Keratinocyte (primary cell): Measurements from ENCODE around the gene SMNDC1. TPM values are rescaled to one million over a fixed set of nuclear protein-coding genes. Genes with fewer than 3 reads are reported as not detected.

Experiments
- DNase-seq: peaks from one replicate; pipeline ENCODE4 v3.0.0-alpha.2; 2011; ENCODE audit warnings: low read depth, missing footprints, low spot score
- FAIRE-seq: peaks from 2 replicates; lab custom pipeline; 2011; peaks lifted over from hg19 to GRCh38; lab: Jason Lieb, UNC
- H2AFZ ChIP-seq: 2 replicates; pipeline ENCODE4 v1.6.0; 2012; ENCODE audit warnings: low read length, control low read depth, inconsistent platforms; ENCODE audit not compliant: control insufficient read depth
- H3K27ac ChIP-seq: 2 replicates; pipeline ENCODE4 v1.5.1; 2011; ENCODE audit warnings: low read length; ENCODE audit not compliant: control insufficient read depth, insufficient read depth
- H3K27me3 ChIP-seq: 3 replicates; pipeline ENCODE4 v1.6.0; 2011; ENCODE audit warnings: low read length; ENCODE audit not compliant: control insufficient read depth, insufficient read depth; ENCODE audit errors: extremely low read depth
- H3K36me3 ChIP-seq, 2 experiments: 2 replicates in 1 of 2; 3 replicates in 1 of 2; pipeline ENCODE4 v1.5.1; 2011; ENCODE audit warnings: low read length in 2 of 2, mild to moderate bottlenecking in 1 of 2; ENCODE audit not compliant: control insufficient read depth in 2 of 2, insufficient read depth in 2 of 2; ENCODE audit errors: extremely low read depth in 1 of 2
- H3K4me1 ChIP-seq: 3 replicates; pipeline ENCODE4 v1.5.1; 2011; ENCODE audit warnings: low read length; ENCODE audit not compliant: control insufficient read depth, insufficient read depth; ENCODE audit errors: extremely low read depth
- H3K4me2 ChIP-seq: 3 replicates; pipeline ENCODE4 v1.6.0; 2011; ENCODE audit warnings: low read depth, low read length; ENCODE audit not compliant: control insufficient read depth, insufficient read depth; ENCODE audit errors: extremely low read depth
- H3K4me3 ChIP-seq, 3 experiments: fragments of 200-600 bp in 1 of 3; sonication (generic) in 1 of 3; 2 replicates in 2 of 3; 3 replicates in 1 of 3; pipeline ENCODE4 v1.5.1; 2011 to 2016; ENCODE audit warnings: low read length in 3 of 3, mild to moderate bottlenecking in 3 of 3, control low read depth in 2 of 3, inconsistent platforms in 1 of 3, low read depth in 1 of 3, mixed read lengths in 1 of 3, mixed run types in 1 of 3, moderate library complexity in 1 of 3; ENCODE audit not compliant: control insufficient read depth in 2 of 3, insufficient read depth in 2 of 3; ENCODE audit errors: extremely low read depth in 1 of 3
- H3K79me2 ChIP-seq: 2 replicates; pipeline ENCODE4 v1.6.0; 2012; ENCODE audit warnings: low read length; ENCODE audit not compliant: control insufficient read depth, insufficient read depth
- H3K9ac ChIP-seq: 3 replicates; pipeline ENCODE4 v1.6.0; 2011; ENCODE audit warnings: low read length; ENCODE audit not compliant: control insufficient read depth, insufficient read depth; ENCODE audit errors: extremely low read depth
- H3K9me1 ChIP-seq: 3 replicates; pipeline ENCODE4 v1.6.0; 2011; ENCODE audit warnings: low read length; ENCODE audit not compliant: control insufficient read depth, insufficient read depth; ENCODE audit errors: extremely low read depth
- H3K9me3 ChIP-seq: 2 replicates; pipeline ENCODE4 v1.5.1; 2012; ENCODE audit warnings: low read depth, low read length; ENCODE audit not compliant: control insufficient read depth
- H4K20me1 ChIP-seq: 3 replicates; pipeline ENCODE4 v1.6.0; 2011; ENCODE audit warnings: low read length; ENCODE audit not compliant: control insufficient read depth, insufficient read depth; ENCODE audit errors: extremely low read depth
- CTCF ChIP-seq, 3 experiments: IDR thresholded peaks in 1 of 3; conservative IDR thresholded peaks in 1 of 3; optimal IDR thresholded peaks in 1 of 3; 2 replicates in 2 of 3; 3 replicates in 1 of 3; pipeline versions ENCODE3 to v1.5.1; 2011; ENCODE audit warnings: low read length in 3 of 3, mild to moderate bottlenecking in 3 of 3, moderate library complexity in 2 of 3, control low read depth in 1 of 3, inconsistent platforms in 1 of 3; ENCODE audit not compliant: insufficient read depth in 2 of 3; ENCODE audit errors: extremely low read depth in 1 of 3
- EZH2 ChIP-seq: IDR thresholded peaks from one replicate; pipeline ENCODE4 v1.6.1; 2012; ENCODE audit warnings: inconsistent platforms, mild to moderate bottlenecking, low read length, moderate library complexity
- dilution Hi-C: fragments of 300-500 bp; cut with MboI; formaldehyde crosslinking; loops from one replicate; pipeline ENCODE4 v1.7.0; 2020; ENCODE audit warnings: low sequenced_read_pairs; ENCODE audit not compliant: extremely low pct_ligation_motif_present
- polyA plus RNA-seq, 5 experiments: library from polyadenylated mRNA; depleted of rRNA in 3 of 5; stranded (reverse) in 3 of 5; stranded (forward) in 1 of 5; unstranded in 1 of 5; fragments of >200 nt; gene quantifications; 1 replicate in 1 of 5; 2 replicates in 3 of 5; 3 replicates in 1 of 5; pipeline versions ENCODE4 v1.2.1 to v1.2.3, GENCODE V29; 2011 to 2012; ENCODE audit warnings: missing spikeins in 2 of 5, low read depth in 1 of 5, low replicate concordance in 1 of 5

SMNDC1 gene
- polyA plus RNA-seq, 1 donor (not counting 4 experiments of a cell fraction or from before 2014, with no cell fraction given) = 19.8 TPM

- FAIRE-seq (peak; percentile 90), DNase-seq (peak; percentile 96)
- H3K27me3 ChIP-seq = no peaks in the 10 kb centered on the region
- H3K27ac ChIP-seq = peak overlapping the region; percentile 99
- H3K4me2 ChIP-seq = peak overlapping the region; percentile 98
- no peaks in the 10 kb centered on the region for H4K20me1 ChIP-seq
- peak overlapping the region; percentile 17 for H2AFZ ChIP-seq
- H3K4me3 ChIP-seq = peak overlapping the region; percentile 9 to 68 (median 62)
- no peaks in the 10 kb centered on the region for H3K9me1 ChIP-seq
- no peaks in the 10 kb centered on the region for H3K36me3 ChIP-seq
- H3K9me3 ChIP-seq = no peaks in the 10 kb centered on the region
- TF ChIP-seq EZH2 (no peak), CTCF (optimal IDR thresholded peaks at IDR 0.05 in 1 of 3, IDR thresholded peaks at IDR 0.05 in 1 of 3, conservative IDR thresholded peaks at IDR 0.05 in 1 of 3; ENCODE audit: extremely low read depth in 1 of 3, insufficient read depth in 2 of 3, low read length in 3 of 3) (peak; percentile 50 to 62 (median 51))
- peak overlapping the region; percentile 91 for H3K9ac ChIP-seq
- dilution Hi-C loops = no loop called here
- H3K79me2 ChIP-seq = no peaks in the 10 kb centered on the region
- peaks cover 30% of the 10 kb centered on the region for H3K4me1 ChIP-seq
Observed at GRCh38 chr10:110353244-110354119, 48.8 kb upstream of the SMNDC1 start.

GRCh38 chr10:110352930-110353243 lies 48.2 kb upstream of the SMNDC1 start:
- TF ChIP-seq EZH2 (no peak), CTCF (optimal IDR thresholded peaks at IDR 0.05 in 1 of 3, IDR thresholded peaks at IDR 0.05 in 1 of 3, conservative IDR thresholded peaks at IDR 0.05 in 1 of 3; ENCODE audit: extremely low read depth in 1 of 3, insufficient read depth in 2 of 3, low read length in 3 of 3) (no peak)
- Histone ChIP-seq H3K27ac (peak overlapping the region; percentile 99), H3K9me1 (no peaks in the 10 kb centered on the region), H3K9me3 (no peaks in the 10 kb centered on the region), H3K27me3 (no peaks in the 10 kb centered on the region), H3K4me2 (peak overlapping the region; percentile 98), H3K79me2 (no peaks in the 10 kb centered on the region), H2AFZ (peak overlapping the region; percentile 17), H4K20me1 (no peaks in the 10 kb centered on the region), H3K4me3 (peak overlapping the region; percentile 6 to 52 (median 47)), H3K36me3 (no peaks in the 10 kb centered on the region), H3K9ac (peak overlapping the region; percentile 53), H3K4me1 (peaks cover 27% of the 10 kb centered on the region)
- no peak for DNase-seq
- FAIRE-seq = no peak
- dilution Hi-C loops = no loop called here
